ENCODE data around the gene TTYH1. TPM values are rescaled to one million over a fixed set of nuclear protein-coding genes. Genes with fewer than 3 reads are reported as not detected.

The TTYH1 gene
- total and polyA plus RNA-seq, 2 donors (not counting 3 experiments of a cell fraction or from before 2014, with no cell fraction given) = not detected

- ChIA-PET POLR2A (no interaction called here), CTCF (no interaction called here)
- peaks cover 6% of the 10 kb centered on the region for H4K20me1 ChIP-seq (replicated peaks; ENCODE audit: control insufficient read depth, extremely low read depth, insufficient read depth, low read length)
- no peaks in the 10 kb centered on the region for H3K9me3 ChIP-seq (replicated peaks; ENCODE audit: control insufficient read depth, insufficient read depth, low read length)
- H3K4me3 ChIP-seq (replicated peaks in 1 of 3; ENCODE audit: insufficient read depth in 1 of 3, low read depth in 1 of 3, low read length in 3 of 3) = no peak overlapping the region
- no peak overlapping the region for H3K4me2 ChIP-seq (ENCODE audit: insufficient read depth, low read length)
- H3K36me3 ChIP-seq (ENCODE audit: control insufficient read depth in 2 of 2, extremely low read depth in 1 of 2, insufficient read depth in 2 of 2, low read length in 2 of 2) = peaks cover 58 to 92% of the 10 kb centered on the region in 2 experiments
- H3K4me1 ChIP-seq (ENCODE audit: control insufficient read depth, extremely low read depth, insufficient read depth, low read length) = peaks cover 8% of the 10 kb centered on the region
- no peak for FAIRE-seq
- no peak overlapping the region for H3K9ac ChIP-seq (replicated peaks; ENCODE audit: extremely low read depth, insufficient read depth, low read length)
- no peak for TF ChIP-seq JUN (IDR thresholded peaks at IDR 0.05; ENCODE audit: borderline replicate concordance, insufficient read depth, insufficient read length, low read depth)
- TF ChIP-seq CTCF (IDR thresholded peaks at IDR 0.05; ENCODE audit: extremely low read depth in 1 of 2, insufficient read depth in 1 of 2, low read depth in 1 of 2, low read length in 2 of 2) = no peak
- DNase-seq (ENCODE audit: low read depth, low spot score) = no peak
- no peaks in the 10 kb centered on the region for H3K9me1 ChIP-seq (replicated peaks; ENCODE audit: control insufficient read depth, extremely low read depth, insufficient read depth, low read length)
- peaks cover 82% of the 10 kb centered on the region for H3K79me2 ChIP-seq (ENCODE audit: control insufficient read depth, insufficient read depth, low read length)
- dilution Hi-C loops (cut with MboI; ENCODE audit: extremely low pct_ligation_motif_present, low sequenced_read_pairs) (no loop called here), intact Hi-C loops (cut with micrococcal nuclease) (loop anchor here (5.0 kb wide), 1 partner anchor 294 kb away; no protein-coding TSS in a partner anchor)
- no peak overlapping the region for H3K27ac ChIP-seq (ENCODE audit: insufficient read depth, low read depth, low read length)
- H2AFZ ChIP-seq (ENCODE audit: low read depth, low read length) = no peak overlapping the region
- H3K27me3 ChIP-seq (ENCODE audit: control insufficient read depth in 2 of 2, insufficient read depth in 2 of 2, low read length in 2 of 2) = no peaks in the 10 kb centered on the region
- no TSS peak for BruUV-seq (replicated peaks)
Measured at GRCh38 chr19:54455786-54456422, 40.6 kb downstream of the TTYH1 start.

GRCh38 chr19:54456423-54457373, 41.4 kb downstream of the TTYH1 start:
- no peak overlapping the region for H3K9ac ChIP-seq (replicated peaks; ENCODE audit: extremely low read depth, insufficient read depth, low read length)
- POLR2A ChIA-PET = no interaction called here

More at GRCh38 chr19:54456423-54457373, 41.4 kb downstream of the TTYH1 start:
- no peaks in the 10 kb centered on the region for H3K9me3 ChIP-seq (replicated peaks; ENCODE audit: control insufficient read depth, insufficient read depth, low read length)
- no peak overlapping the region for H3K27ac ChIP-seq (ENCODE audit: insufficient read depth, low read depth, low read length)
- DNase-seq (ENCODE audit: low read depth, low spot score) = no peak
- no peak overlapping the region for H3K4me2 ChIP-seq (ENCODE audit: insufficient read depth, low read length)
- intact Hi-C loops (cut with micrococcal nuclease) (loop anchor here (5.0 kb wide), 1 partner anchor 294 kb away; no protein-coding TSS in a partner anchor), dilution Hi-C loops (cut with MboI; ENCODE audit: extremely low pct_ligation_motif_present, low sequenced_read_pairs) (no loop called here)
- no TSS peak for BruUV-seq (replicated peaks)
- H3K79me2 ChIP-seq (ENCODE audit: control insufficient read depth, insufficient read depth, low read length) = peaks cover 74% of the 10 kb centered on the region
- no peak overlapping the region for H3K4me3 ChIP-seq (replicated peaks in 1 of 3; ENCODE audit: insufficient read depth in 1 of 3, low read depth in 1 of 3, low read length in 3 of 3)
- H2AFZ ChIP-seq (ENCODE audit: low read depth, low read length) = no peak overlapping the region
- peaks cover 54 to 90% of the 10 kb centered on the region in 2 experiments for H3K36me3 ChIP-seq (ENCODE audit: control insufficient read depth in 2 of 2, extremely low read depth in 1 of 2, insufficient read depth in 2 of 2, low read length in 2 of 2)
- H4K20me1 ChIP-seq (replicated peaks; ENCODE audit: control insufficient read depth, extremely low read depth, insufficient read depth, low read length) = no peaks in the 10 kb centered on the region
- CTCF ChIA-PET = no interaction called here
- no peaks in the 10 kb centered on the region for H3K27me3 ChIP-seq (ENCODE audit: control insufficient read depth in 2 of 2, insufficient read depth in 2 of 2, low read length in 2 of 2)
- TF ChIP-seq POLR2A (IDR thresholded peaks at IDR 0.05; ENCODE audit: low read depth, low read length) (no peak), POLR2AphosphoS5 (IDR thresholded peaks at IDR 0.05; ENCODE audit: insufficient read depth, low read depth, low read length) (no peak), GATA2 (IDR thresholded peaks at IDR 0.05; ENCODE audit: insufficient read depth, insufficient read length, low read depth, low read length) (no peak), EZH2 (IDR thresholded peaks at IDR 0.05; ENCODE audit: borderline replicate concordance, low read depth, low read length, severe bottlenecking) (no peak), CTCF (IDR thresholded peaks at IDR 0.05; ENCODE audit: extremely low read depth in 1 of 2, insufficient read depth in 1 of 2, low read depth in 1 of 2, low read length in 2 of 2) (no peak), JUN (IDR thresholded peaks at IDR 0.05; ENCODE audit: borderline replicate concordance, insufficient read depth, insufficient read length, low read depth) (no peak), FOS (IDR thresholded peaks at IDR 0.05; ENCODE audit: borderline replicate concordance, insufficient read depth, low read length) (no peak), MAX (IDR thresholded peaks at IDR 0.05; ENCODE audit: insufficient read depth, insufficient read length) (no peak), MYC (IDR thresholded peaks at IDR 0.05; ENCODE audit: low read depth, low read length) (no peak)
- no peaks in the 10 kb centered on the region for H3K9me1 ChIP-seq (replicated peaks; ENCODE audit: control insufficient read depth, extremely low read depth, insufficient read depth, low read length)
- no peak for FAIRE-seq
- peaks cover 10% of the 10 kb centered on the region for H3K4me1 ChIP-seq (ENCODE audit: control insufficient read depth, extremely low read depth, insufficient read depth, low read length)
